ENCODE data around the gene NOVA1. TPM values are rescaled to one million over a fixed set of nuclear protein-coding genes. Genes with fewer than 3 reads are reported as not detected.
"Not testable (repeated sequence)": the region's sequence is repeated elsewhere in the genome, so short reads cannot be mapped to it uniquely, and the experiment has no call there.

Gene NOVA1
- 10 to 100 TPM in 9 of 10 donors, 1 to 10 TPM in 1; 9.5 to 19.8 (median 14.1) TPM for polyA plus RNA-seq (ENCODE audit: insufficient read length in 10 of 10)
- long read RNA-seq, donor 1, partial matches to known transcripts = 0 of 1 reads
- long read RNA-seq, donor 1, other reads (novel, unspliced or antisense) = 0 of 1 reads
- long read RNA-seq, donor 2, partial matches to known transcripts = 0 of 5 reads
- long read RNA-seq, donor 2, other reads (novel, unspliced or antisense) = 0 of 5 reads
- long read RNA-seq, donor 3 = 0 reads
- long read RNA-seq, donor 4, partial matches to known transcripts = 0 of 1 reads
- long read RNA-seq, donor 4, other reads (novel, unspliced or antisense) = 0 of 1 reads
- long read RNA-seq, donor 5, partial matches to known transcripts = 0 of 2 reads
- long read RNA-seq, donor 5, other reads (novel, unspliced or antisense) = 0 of 2 reads
- long read RNA-seq, donor 6, partial matches to known transcripts = 0 of 4 reads
- long read RNA-seq, donor 6, other reads (novel, unspliced or antisense) = 0 of 4 reads
- long read RNA-seq, donor 7, partial matches to known transcripts = 5 of 11 reads
- long read RNA-seq, donor 7, other reads (novel, unspliced or antisense) = 0 of 11 reads
- long read RNA-seq, donor 8, partial matches to known transcripts = 0 of 3 reads
- long read RNA-seq, donor 8, other reads (novel, unspliced or antisense) = 0 of 3 reads
- long read RNA-seq, donor 9 = 0 reads

- DNase-seq = peak; percentile 49 to 92 (median 73)
Measured at GRCh38 chr14:26597589-26598080, at the start of gene NOVA1. Gene NOVA1, minus strand, starts transcription at chr14:26598033. Its CDS starts 597 bp downstream, at chr14:26597436.

GRCh38 chr14:26645057-26645456 lies 47.2 kb upstream of the NOVA1 start:
- not testable (repeated sequence) for DNase-seq

GRCh38 chr14:26636561-26636960 lies 38.7 kb upstream of the NOVA1 start:
- DNase-seq = peak in 1 of 3 donors; percentile 9

- DNase-seq = not testable (repeated sequence)
Measured at GRCh38 chr14:26634946-26635345, 37.1 kb upstream of the NOVA1 start.

GRCh38 chr14:26626256-26626655 lies 28.4 kb upstream of the NOVA1 start:
- no peak for DNase-seq

GRCh38 chr14:26622611-26623010 lies 24.8 kb upstream of the NOVA1 start:
- no peak for DNase-seq

- peak in 2 of 3 donors; percentile 13 to 28 for DNase-seq
Measured at GRCh38 chr14:26621807-26622560, 24.2 kb upstream of the NOVA1 start.

GRCh38 chr14:26621364-26621763 lies 23.5 kb upstream of the NOVA1 start:
- DNase-seq = no peak

- no peak for DNase-seq
Measured at GRCh38 chr14:26611259-26611658, 13.4 kb upstream of the NOVA1 start.

GRCh38 chr14:26606729-26607312 lies 9.0 kb upstream of the NOVA1 start:
- no peak for DNase-seq

GRCh38 chr14:26605602-26606001 lies 7.8 kb upstream of the NOVA1 start:
- DNase-seq = no peak

- no peak for DNase-seq
Measured at GRCh38 chr14:26602902-26603301, 5.1 kb upstream of the NOVA1 start.

- DNase-seq = no peak
Measured at GRCh38 chr14:26601856-26602255, 4.0 kb upstream of the NOVA1 start.

GRCh38 chr14:26599291-26599690 lies 1.5 kb upstream of the NOVA1 start:
- no peak for DNase-seq

- no peak for DNase-seq
Measured at GRCh38 chr14:26598672-26599131, 869 bp upstream of the NOVA1 start.

- DNase-seq = peak; percentile 95 to 97 (median 95)
Measured at GRCh38 chr14:26598081-26598671, 343 bp upstream of the NOVA1 start.

GRCh38 chr14:26597071-26597588 lies 703 bp downstream of the NOVA1 start:
- peak; percentile 32 to 79 (median 46) for DNase-seq

GRCh38 chr14:26596543-26597061 lies 1.2 kb downstream of the NOVA1 start:
- peak; percentile 33 to 86 (median 55) for DNase-seq

GRCh38 chr14:26595926-26596542 lies 1.8 kb downstream of the NOVA1 start:
- DNase-seq = peak; percentile 24 to 64 (median 42)

Measured in muscle of back (tissue), 13 donors.